Spinal cord (tissue), 10 donors: ENCODE data around the gene KRT8. TPM values are rescaled to one million over a fixed set of nuclear protein-coding genes. Genes with fewer than 3 reads are reported as not detected.
"Not testable (repeated sequence)": the region's sequence is repeated elsewhere in the genome, so short reads cannot be mapped to it uniquely, and the experiment has no call there.

Experiments
- DNase-seq, 6 donors: peaks; one replicate each; pipeline versions ENCODE4 v3.0.0 to v3.0.0-alpha.2; 2013 to 2015; ENCODE audit warnings: low spot score in 6 of 6, low read depth in 4 of 6
- H3K27ac ChIP-seq: one replicate; pipeline ENCODE4 v1.5.1; 2013; ENCODE audit warnings: low read depth, low read length, control low read depth
- H3K27me3 ChIP-seq: one replicate; pipeline ENCODE4 v1.6.1; 2013; ENCODE audit warnings: low read length; ENCODE audit not compliant: control insufficient read depth, insufficient read depth
- H3K36me3 ChIP-seq: one replicate; pipeline ENCODE4 v1.6.1; 2013; ENCODE audit warnings: low read length; ENCODE audit not compliant: control insufficient read depth, insufficient read depth
- H3K4me1 ChIP-seq: one replicate; pipeline ENCODE4 v1.6.1; 2013; ENCODE audit warnings: low read length; ENCODE audit not compliant: control insufficient read depth, insufficient read depth
- H3K4me3 ChIP-seq: one replicate; pipeline ENCODE4 v1.5.1; 2013; ENCODE audit warnings: low read depth, low read length, control low read depth
- H3K9me3 ChIP-seq: one replicate; pipeline ENCODE4 v1.6.1; 2013; ENCODE audit warnings: low read length; ENCODE audit not compliant: control insufficient read depth, insufficient read depth
- WGBS: methylation state at CpG from one replicate; pipeline ENCODE4 v1.1.5; 2013; ENCODE audit warnings: missing lambda C conversion rate; ENCODE audit not compliant: insufficient coverage; 5-methylcytosine and 5-hydroxymethylcytosine counted together
- polyA plus RNA-seq, 2 donors: library from polyadenylated mRNA; unstranded; fragments of 120-200 nt; gene quantifications; one replicate each; pipeline ENCODE4 v1.2.1, GENCODE V29; 2013; ENCODE audit not compliant: insufficient read length in 2 of 2
- total RNA-seq, 2 donors: library from RNA; depleted of rRNA in 1 of 2; stranded (reverse); fragments of 120-200 nt in 1 of 2; fragments of >200 nt in 1 of 2; gene quantifications; one replicate each; pipeline versions ENCODE4 v1.2.3 to v1.2.4, GENCODE V29; 2013 to 2014
- donor health status: healthy.

The KRT8 gene
- total and polyA plus RNA-seq, 4 donors: 0.99 to 12.0 (median 5.9) TPM

DNA sequence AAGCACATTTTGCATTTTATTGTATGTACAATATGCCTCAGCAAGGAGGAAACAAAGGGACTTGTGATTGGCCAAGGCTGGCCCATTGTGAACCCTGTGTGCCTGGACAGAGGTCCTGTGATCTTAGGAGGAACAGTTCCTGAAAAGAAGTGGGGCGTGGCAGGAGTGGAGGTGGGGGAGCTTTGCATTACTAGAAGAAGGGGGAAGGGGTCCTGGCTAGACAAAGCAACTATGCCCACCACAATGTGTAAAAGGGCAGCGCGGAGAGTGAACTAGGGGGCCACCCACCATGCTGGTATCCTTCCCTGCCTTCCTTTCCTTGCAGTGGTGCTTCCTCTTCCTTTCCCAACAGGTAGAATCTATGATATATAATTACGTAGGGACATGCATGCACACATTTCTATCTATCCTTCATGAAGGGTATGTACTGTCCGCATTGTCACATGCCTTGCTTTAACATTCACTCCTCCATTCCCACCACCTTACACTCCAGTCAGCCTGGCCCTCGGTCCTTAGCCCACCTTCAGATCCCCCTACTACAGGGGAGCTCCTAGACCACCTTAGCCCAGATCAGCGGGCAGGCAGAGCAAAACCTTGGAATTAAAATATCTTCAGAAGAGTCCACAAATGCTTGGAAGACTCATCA is 12.5 kb downstream of the KRT8 start:
- no peaks in the 10 kb centered on the region for H3K27me3 ChIP-seq
- H3K4me1 ChIP-seq: no peaks in the 10 kb centered on the region
- H3K4me3 ChIP-seq: no peak overlapping the region
- no peak overlapping the region for H3K27ac ChIP-seq
- no peaks in the 10 kb centered on the region for H3K36me3 ChIP-seq
- 92% methylated on average over 2 of the region's 7 CpGs for WGBS
- peaks cover 3% of the 10 kb centered on the region for H3K9me3 ChIP-seq
- no peak for DNase-seq

DNA sequence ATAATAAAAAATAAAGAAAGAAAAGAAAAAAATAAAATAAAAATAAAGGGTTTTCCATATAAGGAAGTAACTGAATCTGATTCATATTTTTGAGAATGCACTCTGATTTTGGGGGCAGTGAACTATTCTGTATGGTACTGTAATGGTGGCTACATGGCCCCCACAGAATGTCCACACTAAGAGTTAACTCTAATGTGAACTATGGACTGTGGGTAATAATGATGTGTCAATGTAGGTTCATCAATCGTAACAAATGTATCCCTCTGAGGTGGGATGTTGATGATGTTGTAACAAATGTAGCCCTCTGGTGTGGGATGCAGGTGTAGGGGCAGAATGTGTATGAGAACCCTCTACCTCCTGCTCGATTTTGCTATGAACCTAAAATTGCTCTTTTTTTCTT is 13.8 kb downstream of the KRT8 start:
- no peaks in the 10 kb centered on the region for H3K36me3 ChIP-seq
- no peak overlapping the region for H3K27ac ChIP-seq
- WGBS: 80% methylated on average over 1 of the region's 2 CpGs
- H3K4me1 ChIP-seq: no peaks in the 10 kb centered on the region
- H3K4me3 ChIP-seq: no peak overlapping the region
- no peaks in the 10 kb centered on the region for H3K27me3 ChIP-seq
- DNase-seq: no peak
- peaks cover 3% of the 10 kb centered on the region for H3K9me3 ChIP-seq

DNA sequence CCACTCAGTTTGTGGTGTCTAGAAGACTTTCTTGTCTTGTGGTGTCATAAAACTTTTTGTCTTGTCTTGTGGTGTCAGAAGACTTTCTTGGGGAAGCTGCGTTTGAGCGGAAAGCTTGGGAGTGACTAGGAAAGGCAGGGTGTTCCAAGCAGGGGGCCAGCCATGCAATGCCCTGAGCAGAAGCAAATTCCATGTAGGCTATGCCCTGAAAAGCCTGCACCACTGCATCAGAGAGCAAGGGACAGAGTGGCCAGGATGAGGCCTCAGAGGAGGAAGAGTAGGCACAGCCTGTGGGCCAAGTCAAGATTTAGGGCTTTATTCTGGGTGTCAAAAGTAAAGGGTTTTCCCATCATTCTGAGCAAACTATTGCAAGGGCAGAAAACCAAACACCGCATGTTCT is 14.5 kb downstream of the KRT8 start:
- peaks cover 3% of the 10 kb centered on the region for H3K9me3 ChIP-seq
- no peak overlapping the region for H3K4me3 ChIP-seq
- DNase-seq: no peak
- no peaks in the 10 kb centered on the region for H3K36me3 ChIP-seq
- no peak overlapping the region for H3K27ac ChIP-seq
- no peaks in the 10 kb centered on the region for H3K27me3 ChIP-seq
- no peaks in the 10 kb centered on the region for H3K4me1 ChIP-seq
- 87% methylated on average over 2 of the region's 3 CpGs for WGBS

DNA sequence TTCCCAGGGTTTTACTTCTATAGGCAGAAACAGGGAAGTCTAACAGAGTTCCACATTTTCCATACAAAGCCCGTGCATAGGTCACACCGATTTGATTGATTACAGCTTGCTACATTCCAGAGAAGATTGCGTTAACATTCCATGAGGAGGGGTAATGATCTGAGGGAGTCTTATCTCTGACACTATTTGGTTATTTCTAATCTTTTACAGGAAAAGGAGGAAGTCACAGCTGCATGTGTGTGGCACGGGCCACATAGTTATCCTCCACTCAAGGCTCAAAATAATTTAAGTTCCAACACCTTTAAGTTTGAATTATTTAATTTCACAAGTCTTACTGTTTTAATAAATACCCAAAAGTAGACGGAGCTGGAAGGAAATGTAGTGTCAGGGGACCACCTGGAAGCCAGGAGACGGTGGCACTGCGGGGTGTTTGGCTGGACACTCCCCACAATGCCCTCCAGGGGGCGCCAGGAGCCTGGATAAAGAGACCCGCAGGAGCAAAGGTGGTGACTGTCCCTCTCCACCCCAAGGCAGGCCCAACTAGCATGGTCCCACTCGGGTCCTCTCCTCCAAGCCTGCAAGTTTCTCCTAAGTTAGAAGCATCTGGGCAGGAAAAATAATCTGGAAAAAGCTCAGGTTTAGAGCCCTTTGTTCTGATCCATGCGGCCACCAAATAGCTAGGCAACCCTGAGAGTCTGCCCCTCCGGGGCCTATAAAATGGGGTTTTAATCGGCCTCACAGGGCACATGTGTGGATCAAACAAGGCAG is 20.2 kb downstream of the KRT8 start:
- Histone ChIP-seq H3K9me3 (no peaks in the 10 kb centered on the region), H3K27me3 (no peaks in the 10 kb centered on the region), H3K4me1 (peaks cover 4% of the 10 kb centered on the region), H3K4me3 (no peak overlapping the region), H3K27ac (no peak overlapping the region), H3K36me3 (no peaks in the 10 kb centered on the region)
- WGBS: 51% methylated on average over 6 of the region's 13 CpGs
- peak in 2 of 6 donors; percentile 68 to 79 for DNase-seq

DNA sequence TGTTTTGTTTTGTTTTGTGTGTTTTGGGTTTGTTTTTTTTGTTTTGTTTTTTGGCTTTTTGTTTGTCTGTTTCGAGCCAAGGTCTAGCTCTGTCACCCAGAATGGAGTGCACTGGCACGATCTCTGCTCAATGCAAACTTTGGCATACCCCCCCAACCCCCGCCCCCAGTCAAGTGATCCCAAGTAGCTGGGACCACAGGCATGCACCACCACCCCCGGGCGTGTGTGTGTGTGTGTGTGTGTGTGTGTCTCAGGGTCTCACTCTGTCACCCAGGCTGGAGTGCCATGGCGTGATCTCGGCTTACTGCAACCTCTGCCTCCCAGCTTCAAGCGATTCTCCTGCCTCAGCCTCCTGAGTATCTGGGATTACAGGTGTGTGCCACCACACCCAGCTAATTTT is 24.4 kb downstream of the KRT8 start:
- WGBS: no CpG with 5 or more reads among the region's 8 CpGs

DNA sequence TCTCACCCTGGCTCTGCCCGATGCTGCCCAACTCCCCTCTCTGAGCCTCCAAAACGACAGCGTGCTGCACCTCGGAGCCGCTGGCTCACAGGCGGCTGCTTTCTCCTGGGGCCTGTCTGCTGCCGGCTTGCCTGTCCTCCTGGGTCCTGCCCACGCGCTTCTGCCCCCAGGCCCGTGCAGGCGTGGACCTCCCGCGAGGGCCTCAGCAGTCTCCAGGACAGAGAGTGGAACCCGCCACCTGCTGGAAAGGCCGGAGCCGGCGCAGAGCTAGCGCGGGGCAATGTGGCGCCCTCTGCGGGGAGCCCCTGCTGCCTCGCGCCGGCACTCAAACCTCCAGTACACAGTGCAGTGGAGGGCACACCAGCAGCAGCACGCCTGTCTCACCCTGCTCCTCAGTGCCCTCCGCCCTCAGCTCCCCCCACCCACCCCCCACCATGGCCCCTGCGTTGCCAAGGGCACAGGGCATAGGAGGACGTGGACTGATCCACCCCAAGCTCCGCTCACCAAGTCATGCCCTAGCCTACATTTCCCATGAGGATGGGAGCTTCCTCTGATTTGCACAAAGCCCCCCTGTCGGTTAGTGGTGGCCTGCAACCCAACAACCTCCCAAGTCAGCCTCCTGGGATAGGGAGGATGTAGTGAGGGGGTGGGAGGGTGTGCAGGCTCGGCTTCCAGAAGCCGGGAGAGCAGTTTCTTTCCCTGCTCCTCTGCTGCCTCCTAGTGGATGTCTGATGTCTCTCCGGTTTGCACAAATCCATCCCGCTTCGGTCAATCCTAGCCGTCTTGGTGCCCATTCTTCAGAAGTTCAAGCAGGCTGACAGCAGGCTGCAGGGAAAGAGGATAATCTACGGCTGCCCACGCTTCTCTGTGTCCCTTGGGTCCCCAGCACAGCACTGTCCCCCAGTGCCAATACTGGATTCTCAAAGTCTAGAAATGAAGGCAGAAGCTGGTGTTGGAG is 25.2 kb downstream of the KRT8 start:
- DNase-seq: peak; percentile 73 to 97 (median 81)

More for the DNA sequence above, 24.4 kb downstream of the KRT8 start:
- not testable (repeated sequence) for DNase-seq, H3K36me3 ChIP-seq, H3K4me3 ChIP-seq, H3K27me3 ChIP-seq, H3K9me3 ChIP-seq, H3K27ac ChIP-seq
- peaks cover 16% of the 10 kb centered on the region for H3K4me1 ChIP-seq

DNA sequence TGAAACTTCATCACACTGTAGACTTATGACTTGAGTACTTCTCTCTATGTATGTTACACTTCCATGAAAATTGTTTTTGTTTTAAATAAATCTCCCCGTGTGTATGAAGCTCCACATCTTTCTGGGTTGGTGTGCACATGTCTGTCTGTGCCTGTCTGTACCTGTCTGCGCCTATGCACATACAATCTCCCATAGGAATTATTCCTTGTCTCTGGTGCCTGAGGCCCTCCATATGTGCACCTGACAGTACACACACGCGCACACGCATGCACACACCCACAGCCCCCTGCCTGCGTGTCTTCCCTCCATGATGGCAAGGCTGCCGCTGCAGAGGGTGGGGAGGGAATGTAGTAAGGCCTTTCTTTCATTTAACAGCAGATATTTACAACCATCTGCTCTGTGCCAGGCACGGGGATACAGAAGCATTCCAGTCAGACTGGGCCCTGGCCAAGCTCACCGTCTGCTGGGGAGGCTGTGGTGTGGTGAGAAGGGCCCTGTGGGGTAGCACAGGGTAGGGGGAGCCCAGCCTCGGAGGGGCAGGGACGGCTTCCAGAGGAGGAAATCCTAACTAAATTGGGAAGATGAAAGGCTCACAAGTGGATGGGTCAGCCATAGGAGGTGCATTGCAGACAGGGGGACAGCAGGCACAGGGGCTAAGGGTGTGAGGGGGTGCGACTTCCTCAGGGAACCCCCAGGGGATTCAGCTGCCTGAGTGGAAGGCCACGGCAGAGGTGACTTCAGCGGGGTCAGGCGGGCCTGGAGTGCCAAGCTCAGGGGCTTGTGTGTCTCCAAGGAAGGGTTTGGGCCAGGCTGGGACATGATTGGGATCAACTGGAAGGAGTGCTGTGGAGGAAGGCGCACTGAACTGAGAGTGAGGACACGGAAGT is 26.1 kb downstream of the KRT8 start:
- H3K27ac ChIP-seq: no peak overlapping the region
- no peaks in the 10 kb centered on the region for H3K9me3 ChIP-seq
- peak in 2 of 6 donors; percentile 16 to 41 for DNase-seq
- WGBS: 64% methylated on average over 11 of the region's 17 CpGs
- H3K4me1 ChIP-seq: peaks cover 26% of the 10 kb centered on the region
- H3K27me3 ChIP-seq: peaks cover 6% of the 10 kb centered on the region
- no peak overlapping the region for H3K4me3 ChIP-seq
- H3K36me3 ChIP-seq: no peaks in the 10 kb centered on the region

More for the DNA sequence above, 25.2 kb downstream of the KRT8 start:
- Histone ChIP-seq H3K9me3 (no peaks in the 10 kb centered on the region), H3K27ac (no peak overlapping the region), H3K27me3 (no peaks in the 10 kb centered on the region), H3K4me1 (peaks cover 17% of the 10 kb centered on the region), H3K4me3 (no peak overlapping the region), H3K36me3 (no peaks in the 10 kb centered on the region)
- 5% methylated on average over 34 of the region's 38 CpGs for WGBS

DNA sequence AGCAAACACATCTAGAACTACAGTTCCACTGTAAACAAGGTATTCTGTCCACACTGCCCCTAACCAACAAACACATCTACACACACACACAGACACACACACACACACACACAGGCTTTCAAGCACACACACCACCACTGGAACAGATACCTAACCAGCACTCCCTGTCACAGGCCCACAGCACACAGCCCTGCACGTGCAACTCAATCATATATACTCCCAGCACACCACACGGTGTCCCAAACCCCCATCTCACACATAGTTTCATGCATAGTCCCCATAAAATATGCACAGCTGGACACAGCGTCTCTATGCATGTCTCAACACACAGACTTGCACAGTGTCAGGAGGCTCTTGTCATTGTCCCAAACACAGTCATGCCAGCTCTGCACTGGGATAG is 27.6 kb downstream of the KRT8 start:
- H3K27me3 ChIP-seq: peaks cover 15% of the 10 kb centered on the region
- no peak overlapping the region for H3K27ac ChIP-seq
- peaks cover 28% of the 10 kb centered on the region for H3K4me1 ChIP-seq
- H3K4me3 ChIP-seq: no peak overlapping the region
- no peaks in the 10 kb centered on the region for H3K36me3 ChIP-seq
- DNase-seq: no peak
- 69% methylated on average over 3 of the region's 3 CpGs for WGBS
- no peaks in the 10 kb centered on the region for H3K9me3 ChIP-seq

DNA sequence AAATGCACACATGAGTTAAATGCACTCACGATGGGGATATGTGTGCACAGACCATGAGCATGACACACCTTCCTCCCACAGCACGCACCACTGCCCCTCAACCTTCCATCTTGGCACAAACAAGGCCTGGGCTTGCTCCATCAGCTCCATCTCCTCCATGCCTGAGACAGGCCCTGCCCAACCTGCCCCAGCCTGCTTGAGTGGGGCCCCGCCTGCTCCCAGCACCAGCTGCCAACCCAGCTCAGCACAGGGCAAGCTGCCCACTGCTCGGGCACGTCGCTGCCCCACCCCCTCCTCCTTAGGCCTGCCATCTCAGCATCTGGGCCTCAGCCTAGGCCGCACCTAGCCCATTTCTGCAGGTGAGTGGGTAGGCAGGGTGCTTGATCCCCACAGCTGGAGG is 28.5 kb downstream of the KRT8 start:
- H3K36me3 ChIP-seq: no peaks in the 10 kb centered on the region
- H3K27me3 ChIP-seq: peaks cover 15% of the 10 kb centered on the region
- no peak for DNase-seq
- H3K4me3 ChIP-seq: no peak overlapping the region
- H3K9me3 ChIP-seq: no peaks in the 10 kb centered on the region
- WGBS: 88% methylated on average over 5 of the region's 7 CpGs
- peaks cover 32% of the 10 kb centered on the region for H3K4me1 ChIP-seq
- no peak overlapping the region for H3K27ac ChIP-seq
